HCT116 (cell line): Measurements from ENCODE around the gene HOXB3. TPM values are rescaled to one million over a fixed set of nuclear protein-coding genes. Genes with fewer than 3 reads are reported as not detected.

ENCODE experiments used
- ATAC-seq: fragments of 200-7000 bp; cut with Tn5 transposase; 2 replicates; pipeline ENCODE4 v1.9.1; 2020; ENCODE audit warnings: mild to moderate bottlenecking, moderate library complexity
- BruUV-seq: library from RNA; stranded (reverse); fragments of 400-500 nt; replicated peaks from 2 replicates; lab custom pipeline; 2021; lab: Mats Ljungman, UMichigan
- CTCF ChIA-PET: fragments of 300-600 bp; sonication (Branson Sonifier 250); formaldehyde crosslinking; loops from one replicate; lab custom pipeline; 2021; ENCODE audit warnings: antibody characterized with exemption; lab: Charles Lee
- POLR2A ChIA-PET: fragments of 300-600, 350-600 bp; sonication (Branson Sonifier 250); formaldehyde crosslinking; loops from one replicate; lab custom pipeline; 2021; ENCODE audit warnings: antibody characterized with exemption; lab: Charles Lee
- RAD21 ChIA-PET, 2 experiments: fragments of 300-600 bp; sonication (Branson Sonifier 250); formaldehyde crosslinking; loops; one replicate each; lab custom pipeline; 2023; ENCODE audit warnings: low total read pairs in 2 of 2; ENCODE audit not compliant: uncharacterized antibody in 2 of 2, unreplicated experiment in 2 of 2, low non-redundant PET in 1 of 2; lab: Charles Lee
- DNase-seq: peaks from one replicate; pipeline ENCODE4 v3.0.0-alpha.2; 2010; ENCODE audit warnings: low read depth, low spot score
- H2AFZ ChIP-seq: fragments of 200-600 bp; shearing (Covaris generic), sonication (generic); 2 replicates; pipeline ENCODE4 v1.6.1; 2017; ENCODE audit warnings: low read depth, mixed run types, mixed read lengths, antibody characterized with exemption, low read length; ENCODE audit not compliant: poor library complexity, severe bottlenecking
- H3K27ac ChIP-seq: 2 replicates; pipeline ENCODE4 v1.5.1; 2012; ENCODE audit warnings: low read depth, low read length
- H3K27me3 ChIP-seq: fragments of 200-600 bp; sonication (generic); 2 replicates; pipeline ENCODE4 v1.6.1; 2016; ENCODE audit warnings: mixed run types, low read length, mixed read lengths; ENCODE audit not compliant: insufficient read depth
- H3K36me3 ChIP-seq, 2 experiments: fragments of 200-500 bp in 1 of 2; fragments of 200-600 bp in 1 of 2; sonication (Bioruptor generic) in 1 of 2; sonication (generic) in 1 of 2; 2 replicates each; pipeline versions ENCODE4 v1.5.1 to v1.6.1; 2014 to 2016; ENCODE audit warnings: low read length in 2 of 2, inconsistent platforms in 1 of 2, mixed read lengths in 1 of 2, mixed run types in 1 of 2; ENCODE audit not compliant: insufficient read depth in 2 of 2, control insufficient read depth in 1 of 2
- H3K4me1 ChIP-seq, 2 experiments: fragments of 200-600 bp in 1 of 2; sonication (generic) in 1 of 2; 2 replicates each; pipeline versions ENCODE4 v1.5.1 to v1.6.1; 2012 to 2017; ENCODE audit warnings: low read length in 2 of 2, inconsistent platforms in 1 of 2, mild to moderate bottlenecking in 1 of 2, mixed read lengths in 1 of 2, mixed run types in 1 of 2, moderate library complexity in 1 of 2; ENCODE audit not compliant: insufficient read depth in 2 of 2, control insufficient read depth in 1 of 2
- H3K4me2 ChIP-seq: fragments of 200-600 bp; sonication (generic); 2 replicates; pipeline ENCODE4 v1.6.1; 2017; ENCODE audit warnings: mixed run types, low read length, mixed read lengths
- H3K4me3 ChIP-seq, 2 experiments: fragments of 200-600 bp in 1 of 2; sonication (generic) in 1 of 2; replicated peaks in 1 of 2; 2 replicates each; pipeline ENCODE4 v1.5.1; 2011 to 2016; ENCODE audit warnings: low read length in 2 of 2, control low read depth in 1 of 2, low read depth in 1 of 2, mild to moderate bottlenecking in 1 of 2, mixed read lengths in 1 of 2, mixed run types in 1 of 2
- H3K79me2 ChIP-seq: fragments of 200-600 bp; sonication (generic); 2 replicates; pipeline ENCODE4 v1.6.1; 2017; ENCODE audit warnings: mild to moderate bottlenecking, mixed run types, low read length, moderate library complexity, mixed read lengths; ENCODE audit not compliant: insufficient read depth
- H3K9ac ChIP-seq: fragments of 200-600 bp; sonication (generic); 2 replicates; pipeline ENCODE4 v1.6.1; 2016; ENCODE audit warnings: low read length, mixed read lengths
- H3K9me2 ChIP-seq: fragments of 200-600 bp; sonication (generic), shearing (Covaris generic); 2 replicates; pipeline ENCODE4 v1.6.1; 2017; ENCODE audit warnings: mixed run types, mild to moderate bottlenecking, moderate library complexity; ENCODE audit not compliant: insufficient read depth
- H3K9me3 ChIP-seq, 2 experiments: fragments of 200-500 bp in 1 of 2; fragments of 200-600 bp in 1 of 2; sonication (Bioruptor generic) in 1 of 2; sonication (generic) in 1 of 2; 2 replicates each; pipeline ENCODE4 v1.6.1; 2014 to 2017; ENCODE audit warnings: low read length in 2 of 2, mixed read lengths in 2 of 2, inconsistent platforms in 1 of 2, low read depth in 1 of 2, mild to moderate bottlenecking in 1 of 2, mixed run types in 1 of 2, moderate library complexity in 1 of 2; ENCODE audit not compliant: control insufficient read depth in 1 of 2, insufficient read depth in 1 of 2
- H4K20me1 ChIP-seq: fragments of 200-600 bp; sonication (generic), shearing (Covaris generic); 2 replicates; pipeline ENCODE4 v1.6.1; 2017; ENCODE audit warnings: mixed run types, mild to moderate bottlenecking, moderate library complexity; ENCODE audit not compliant: insufficient read depth
- CBX3 ChIP-seq: IDR thresholded peaks from 2 replicates; pipeline ENCODE4 v1.6.1; 2012; ENCODE audit warnings: low read depth
- CEBPB ChIP-seq: IDR thresholded peaks from 2 replicates; pipeline ENCODE4 v1.6.1; 2012; ENCODE audit warnings: low read depth
- EGR1 ChIP-seq: IDR thresholded peaks from 2 replicates; pipeline ENCODE4 v1.6.1; 2012; ENCODE audit warnings: low read depth
- ELF1 ChIP-seq: IDR thresholded peaks from 2 replicates; pipeline ENCODE4 v1.6.1; 2012; ENCODE audit warnings: low read depth, borderline replicate concordance
- EZH2 ChIP-seq: fragments of 200-600 bp; sonication (generic); IDR thresholded peaks from 2 replicates; pipeline ENCODE4 v1.6.1; 2017; ENCODE audit warnings: antibody characterized with exemption, mixed run types
- EZH2phosphoT487 ChIP-seq: fragments of 200-600 bp; IDR thresholded peaks from 2 replicates; pipeline ENCODE4 v1.6.1; 2018; ENCODE audit warnings: antibody characterized with exemption, borderline replicate concordance
- FOSL1 ChIP-seq: IDR thresholded peaks from 2 replicates; pipeline ENCODE4 v1.6.1; 2012; ENCODE audit warnings: low read depth
- POLR2A ChIP-seq: IDR thresholded peaks from 2 replicates; pipeline ENCODE4 v1.7.0; 2011; ENCODE audit warnings: borderline replicate concordance; ENCODE audit not compliant: insufficient read depth, insufficient read length; ENCODE audit errors: extremely low read depth
- POLR2AphosphoS5 ChIP-seq: IDR thresholded peaks from 2 replicates; pipeline ENCODE4 v1.6.1; 2011; ENCODE audit warnings: mild to moderate bottlenecking, low read depth, low read length, moderate library complexity
- RAD21 ChIP-seq: IDR thresholded peaks from 2 replicates; pipeline ENCODE4 v1.6.1; 2012; ENCODE audit warnings: low read depth, mild to moderate bottlenecking
- SIN3A ChIP-seq: IDR thresholded peaks from 2 replicates; pipeline ENCODE4 v1.6.1; 2012; ENCODE audit warnings: low read depth
- SP1 ChIP-seq: IDR thresholded peaks from 2 replicates; pipeline ENCODE4 v1.6.1; 2012; ENCODE audit warnings: low read depth
- SRF ChIP-seq: IDR thresholded peaks from 2 replicates; pipeline ENCODE4 v1.6.1; 2012; ENCODE audit warnings: low read depth
- TCF7L2 ChIP-seq: IDR thresholded peaks from 2 replicates; pipeline ENCODE4 v1.7.0; 2011; ENCODE audit warnings: borderline replicate concordance, inconsistent platforms; ENCODE audit not compliant: insufficient read depth, insufficient read length; ENCODE audit errors: extremely low read depth
- YY1 ChIP-seq: IDR thresholded peaks from 2 replicates; pipeline ENCODE4 v1.6.1; 2011; ENCODE audit warnings: low read length, low read depth, moderate library complexity, mild to moderate bottlenecking; ENCODE audit not compliant: insufficient replicate concordance; ENCODE audit errors: extremely low read depth
- ZFX ChIP-seq: fragments of 450-650 bp; IDR thresholded peaks from 2 replicates; pipeline ENCODE4 v1.6.1; 2017
- ZNF274 ChIP-seq: fragments of 200-500 bp; sonication (Bioruptor generic); IDR thresholded peaks from 2 replicates; pipeline ENCODE4 v1.6.1; 2014; ENCODE audit warnings: mild to moderate bottlenecking, low read depth, low read length, inconsistent platforms
- intact Hi-C: fragments of 100-400 bp; cut with micrococcal nuclease; formaldehyde crosslinking; loops from 2 replicates; pipeline ENCODE4 v1.10.0; 2022
- total RNA-seq: library from RNA; stranded (reverse); gene quantifications from one replicate; pipeline ENCODE4 v1.2.1, GENCODE V29; 2021; ENCODE audit not compliant: unreplicated experiment
- TF ChIP-seq, protein P1 (sequence below): IDR thresholded peaks from 2 replicates; pipeline ENCODE4 v1.6.1; 2011; ENCODE audit warnings: mild to moderate bottlenecking, low read length, moderate library complexity; ENCODE audit not compliant: insufficient replicate concordance; ENCODE audit errors: extremely low read depth
- TF ChIP-seq, protein P2 (sequence below): IDR thresholded peaks from 2 replicates; pipeline ENCODE4 v1.6.1; 2012
- TF ChIP-seq, protein P3 (sequence below), 3 experiments: fragments of 200-600 bp in 1 of 3; sonication (generic) in 1 of 3; IDR thresholded peaks in 2 of 3; conservative IDR thresholded peaks in 1 of 3; 2 replicates each; pipeline ENCODE4 v1.5.1; 2012 to 2017; ENCODE audit warnings: low read depth in 2 of 3, low read length in 2 of 3, antibody characterized with exemption in 1 of 3, borderline replicate concordance in 1 of 3, control low read depth in 1 of 3, mild to moderate bottlenecking in 1 of 3, mixed read lengths in 1 of 3, mixed run types in 1 of 3, moderate library complexity in 1 of 3; ENCODE audit not compliant: insufficient read depth in 1 of 3

HOXB3 gene
- total RNA-seq, 1 experiment from 2014 or later, result 19.8 TPM

DNA sequence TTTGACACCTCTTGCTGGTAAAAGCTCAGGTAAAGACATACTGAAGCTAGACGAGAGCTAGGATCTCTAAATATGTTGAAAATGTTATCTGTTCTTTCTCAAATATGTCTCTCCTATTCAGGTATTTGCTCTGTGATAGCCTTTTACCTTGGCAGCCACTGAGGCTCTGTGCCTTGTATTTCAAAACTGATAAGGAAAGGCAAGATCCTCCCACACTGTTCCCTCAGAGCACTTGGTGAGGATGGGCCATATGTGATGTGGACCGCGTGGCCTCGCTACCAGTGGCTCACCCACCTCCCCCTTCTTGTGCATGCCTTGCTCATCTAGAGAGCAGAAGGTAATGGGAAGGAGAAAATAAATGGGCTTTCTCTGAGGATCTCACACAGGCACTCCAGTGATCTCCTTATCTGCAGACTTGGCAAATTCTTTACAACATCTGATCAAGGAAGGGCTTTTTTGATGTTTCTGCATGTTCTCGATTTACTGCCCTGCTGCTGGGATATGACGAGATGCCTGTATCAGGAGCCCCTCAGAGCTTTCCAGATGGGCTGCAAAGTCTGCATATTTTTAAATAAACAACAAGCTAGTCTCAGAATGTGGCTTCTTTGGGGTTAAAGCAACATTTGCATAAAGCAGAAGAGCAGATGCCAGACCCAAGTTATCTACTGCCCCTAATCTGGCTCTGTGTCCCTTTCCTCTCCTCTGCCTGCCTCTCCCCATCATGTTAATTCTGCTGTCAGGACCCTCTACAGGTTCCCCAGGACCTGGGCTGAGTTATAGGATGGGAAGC, 76.2 kb downstream of the HOXB3 start:
- TF ChIP-seq CBX3 (no peak), ZNF274 (no peak), ELF1 (no peak), POLR2A (no peak), SRF (no peak), RAD21 (no peak), TCF7L2 (no peak), SIN3A (no peak), FOSL1 (no peak), EGR1 (no peak), POLR2AphosphoS5 (no peak), CEBPB (no peak), YY1 (no peak), ZFX (no peak), EZH2phosphoT487 (no peak), EZH2 (no peak), SP1 (no peak)
- TF ChIP-seq, protein P1, sequence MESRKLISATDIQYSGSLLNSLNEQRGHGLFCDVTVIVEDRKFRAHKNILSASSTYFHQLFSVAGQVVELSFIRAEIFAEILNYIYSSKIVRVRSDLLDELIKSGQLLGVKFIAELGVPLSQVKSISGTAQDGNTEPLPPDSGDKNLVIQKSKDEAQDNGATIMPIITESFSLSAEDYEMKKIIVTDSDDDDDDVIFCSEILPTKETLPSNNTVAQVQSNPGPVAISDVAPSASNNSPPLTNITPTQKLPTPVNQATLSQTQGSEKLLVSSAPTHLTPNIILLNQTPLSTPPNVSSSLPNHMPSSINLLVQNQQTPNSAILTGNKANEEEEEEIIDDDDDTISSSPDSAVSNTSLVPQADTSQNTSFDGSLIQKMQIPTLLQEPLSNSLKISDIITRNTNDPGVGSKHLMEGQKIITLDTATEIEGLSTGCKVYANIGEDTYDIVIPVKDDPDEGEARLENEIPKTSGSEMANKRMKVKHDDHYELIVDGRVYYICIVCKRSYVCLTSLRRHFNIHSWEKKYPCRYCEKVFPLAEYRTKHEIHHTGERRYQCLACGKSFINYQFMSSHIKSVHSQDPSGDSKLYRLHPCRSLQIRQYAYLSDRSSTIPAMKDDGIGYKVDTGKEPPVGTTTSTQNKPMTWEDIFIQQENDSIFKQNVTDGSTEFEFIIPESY, result no peak
- TF ChIP-seq, protein P2, sequence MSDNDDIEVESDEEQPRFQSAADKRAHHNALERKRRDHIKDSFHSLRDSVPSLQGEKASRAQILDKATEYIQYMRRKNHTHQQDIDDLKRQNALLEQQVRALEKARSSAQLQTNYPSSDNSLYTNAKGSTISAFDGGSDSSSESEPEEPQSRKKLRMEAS, result no peak
- TF ChIP-seq, protein P3, sequence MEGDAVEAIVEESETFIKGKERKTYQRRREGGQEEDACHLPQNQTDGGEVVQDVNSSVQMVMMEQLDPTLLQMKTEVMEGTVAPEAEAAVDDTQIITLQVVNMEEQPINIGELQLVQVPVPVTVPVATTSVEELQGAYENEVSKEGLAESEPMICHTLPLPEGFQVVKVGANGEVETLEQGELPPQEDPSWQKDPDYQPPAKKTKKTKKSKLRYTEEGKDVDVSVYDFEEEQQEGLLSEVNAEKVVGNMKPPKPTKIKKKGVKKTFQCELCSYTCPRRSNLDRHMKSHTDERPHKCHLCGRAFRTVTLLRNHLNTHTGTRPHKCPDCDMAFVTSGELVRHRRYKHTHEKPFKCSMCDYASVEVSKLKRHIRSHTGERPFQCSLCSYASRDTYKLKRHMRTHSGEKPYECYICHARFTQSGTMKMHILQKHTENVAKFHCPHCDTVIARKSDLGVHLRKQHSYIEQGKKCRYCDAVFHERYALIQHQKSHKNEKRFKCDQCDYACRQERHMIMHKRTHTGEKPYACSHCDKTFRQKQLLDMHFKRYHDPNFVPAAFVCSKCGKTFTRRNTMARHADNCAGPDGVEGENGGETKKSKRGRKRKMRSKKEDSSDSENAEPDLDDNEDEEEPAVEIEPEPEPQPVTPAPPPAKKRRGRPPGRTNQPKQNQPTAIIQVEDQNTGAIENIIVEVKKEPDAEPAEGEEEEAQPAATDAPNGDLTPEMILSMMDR (IDR thresholded peaks at IDR 0.05 in 2 of 3, conservative IDR thresholded peaks at IDR 0.05 in 1 of 3; ENCODE audit: borderline replicate concordance in 1 of 3, insufficient read depth in 1 of 3, low read depth in 2 of 3, low read length in 2 of 3), result no peak
- POLR2A ChIA-PET, result interaction anchor here (1.2 kb wide), 1 partner anchor 9 kb away, joined by 3 read pairs; no protein-coding TSS in a partner anchor
- no peak overlapping the region for H3K4me2 ChIP-seq
- no peak overlapping the region for H2AFZ ChIP-seq
- no peaks in the 10 kb centered on the region for H3K9me2 ChIP-seq
- CTCF ChIA-PET, result interaction anchor here (1.7 kb wide), 1 partner anchor 9 kb away, joined by 4 read pairs; no protein-coding TSS in a partner anchor
- no peak overlapping the region for H3K9ac ChIP-seq
- H4K20me1 ChIP-seq, result no peaks in the 10 kb centered on the region
- no peak overlapping the region for H3K4me3 ChIP-seq
- ATAC-seq (no peak), DNase-seq (no peak)
- BruUV-seq, result no TSS peak
- no peaks in the 10 kb centered on the region for H3K79me2 ChIP-seq
- H3K27me3 ChIP-seq, result peaks cover 25% of the 10 kb centered on the region; the same call in 1 of the 2 replicates
- intact Hi-C loops, result no loop called here
- RAD21 ChIA-PET, result no interaction called here
- H3K36me3 ChIP-seq, result no peaks in the 10 kb centered on the region
- H3K27ac ChIP-seq, result no peak overlapping the region
- H3K4me1 ChIP-seq, result no peaks in the 10 kb centered on the region
- H3K9me3 ChIP-seq, result no peaks in the 10 kb centered on the region
